ENCODE results near the gene EPYC.
"Not testable (repeated sequence)": the region's sequence is repeated elsewhere in the genome, so short reads cannot be mapped to it uniquely, and the experiment has no call there.

The EPYC gene

DNA sequence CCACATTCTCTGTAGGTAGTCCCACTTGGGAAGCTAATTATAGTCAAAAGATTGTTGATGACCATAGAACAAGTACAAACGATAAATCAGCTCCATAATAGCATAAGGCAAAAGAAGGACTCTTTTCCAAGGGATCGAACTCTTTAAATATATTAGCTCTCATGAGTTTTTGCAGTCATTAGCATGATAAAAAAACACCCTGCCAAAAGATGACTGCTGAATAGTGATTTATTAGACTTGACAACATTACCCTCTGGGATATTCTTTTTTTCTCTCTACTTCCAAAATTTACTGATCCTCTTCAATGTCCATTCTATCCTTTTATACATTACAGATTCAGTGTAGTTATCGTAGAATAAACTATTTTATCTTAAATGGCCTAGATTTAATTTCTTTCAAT, 14.2 kb downstream of the EPYC start:
- DNase-seq: no peak

DNA sequence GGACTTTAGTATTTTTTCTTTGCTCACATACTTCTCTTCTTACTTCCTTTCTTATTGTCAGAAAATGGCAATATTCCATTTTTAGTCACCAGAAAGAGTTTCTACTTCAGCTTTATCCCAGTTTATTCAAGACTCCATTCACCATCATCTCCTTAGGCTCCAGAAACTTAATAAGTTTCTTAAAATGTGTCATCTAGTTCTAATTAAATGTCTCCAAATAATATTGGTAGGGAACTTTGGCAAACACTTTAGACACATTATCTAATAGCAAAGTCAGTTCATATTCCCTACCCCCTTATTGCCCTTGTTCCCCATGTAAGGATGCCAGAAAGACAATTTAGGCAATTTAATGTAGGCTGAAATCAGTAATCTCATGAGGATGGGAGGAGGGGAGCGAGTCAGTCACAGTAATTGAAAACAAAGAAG, 15.1 kb downstream of the EPYC start:
- DNase-seq: no peak

DNA sequence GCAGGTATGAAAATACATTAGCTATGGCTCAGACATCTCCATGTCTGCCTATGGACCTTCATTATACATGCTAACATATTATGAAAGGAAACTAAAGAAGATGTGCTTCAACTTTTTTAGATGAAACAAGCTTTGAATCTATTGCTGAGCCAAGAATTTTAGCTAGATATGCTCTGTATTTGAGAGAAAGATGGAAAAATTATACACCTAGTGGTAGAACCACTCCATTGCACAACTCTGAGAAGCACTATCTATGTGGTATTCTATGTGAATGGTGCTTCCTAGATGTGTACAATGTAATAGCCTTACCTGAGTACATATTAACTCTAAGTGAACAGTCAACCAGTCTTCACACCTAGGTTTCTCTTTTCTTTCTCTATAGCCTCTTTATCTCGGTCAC, 17.3 kb downstream of the EPYC start:
- no peak for DNase-seq

DNA sequence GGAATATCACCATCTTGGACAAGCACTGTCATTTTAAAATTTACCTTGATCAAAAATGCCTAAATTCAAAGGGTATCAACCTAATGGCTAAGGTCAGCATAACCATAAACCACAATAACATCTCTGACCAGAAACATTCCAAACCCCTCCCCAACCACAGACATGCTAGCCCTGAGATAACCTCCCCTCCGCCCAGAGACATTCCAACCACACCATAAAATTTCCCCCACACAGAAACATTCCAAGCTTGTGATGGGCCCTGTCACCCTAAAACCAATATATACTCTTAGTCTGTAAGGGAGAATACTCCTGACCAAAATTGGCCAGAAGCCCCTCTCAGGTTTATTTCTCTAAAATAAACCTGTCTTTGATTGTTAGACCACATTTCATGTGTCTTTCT, 17.7 kb downstream of the EPYC start:
- DNase-seq: no peak

GRCh38 chr12:90985331-90985730, 19.4 kb downstream of the EPYC start:
- not testable (repeated sequence) for DNase-seq

GRCh38 chr12:90984114-90984513, 20.7 kb downstream of the EPYC start:
- no peak for DNase-seq

DNA sequence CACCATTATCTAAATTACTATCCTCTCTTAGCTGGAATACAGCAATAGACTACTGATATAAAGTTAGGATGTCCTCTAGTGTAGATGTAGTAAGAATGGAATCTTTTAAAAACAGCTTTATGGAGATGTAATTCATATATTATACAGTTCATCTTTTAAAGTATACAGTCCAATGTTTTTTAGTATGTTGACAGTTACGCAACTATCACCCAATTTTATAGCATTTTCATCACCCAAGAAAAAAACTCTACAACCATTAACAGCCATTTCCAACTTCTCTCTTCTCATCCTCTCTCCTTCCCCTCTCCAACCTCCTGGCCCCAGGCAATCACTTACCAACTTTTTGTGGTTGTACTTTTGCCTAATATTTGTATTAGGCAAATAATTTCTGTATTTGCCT, 22.6 kb downstream of the EPYC start:
- no peak for DNase-seq

- DNase-seq: no peak
Measured at GRCh38 chr12:90979951-90980350, 24.8 kb downstream of the EPYC start.

GRCh38 chr12:90979019-90979418, 25.8 kb downstream of the EPYC start:
- DNase-seq: no peak

DNA sequence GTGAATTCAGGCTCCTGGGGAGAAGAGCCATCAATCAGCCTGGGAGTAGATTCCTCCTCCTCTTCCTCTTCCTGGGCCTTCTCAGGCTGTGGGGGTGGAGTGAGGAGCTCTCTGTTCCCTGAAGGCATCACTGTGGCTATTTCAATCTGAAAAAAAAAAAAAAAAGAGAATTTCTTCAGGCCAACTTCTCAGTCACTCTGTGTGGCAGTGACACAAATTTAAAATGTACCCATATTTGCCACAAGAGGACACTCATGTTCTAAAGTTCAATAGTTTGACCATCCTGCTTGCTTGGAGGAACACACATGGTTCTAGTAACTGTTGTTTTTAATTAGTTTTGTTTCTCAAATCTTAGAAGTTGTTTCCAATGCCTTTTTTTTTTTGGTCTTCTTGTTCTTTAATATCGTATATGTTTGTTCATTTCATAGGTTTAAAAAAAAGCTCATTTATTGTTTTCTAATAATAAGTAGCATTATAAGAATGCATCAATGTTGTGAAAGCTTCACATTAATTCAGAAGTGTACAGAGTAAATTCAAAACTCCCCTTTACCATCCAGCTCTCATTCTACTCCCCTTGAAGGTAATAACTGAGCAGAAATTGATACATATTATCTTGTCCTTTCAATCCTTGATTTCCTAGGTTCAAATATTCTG, 26.5 kb downstream of the EPYC start:
- no peak for DNase-seq

GRCh38 chr12:90977224-90977623, 27.5 kb downstream of the EPYC start:
- DNase-seq: no peak

DNA sequence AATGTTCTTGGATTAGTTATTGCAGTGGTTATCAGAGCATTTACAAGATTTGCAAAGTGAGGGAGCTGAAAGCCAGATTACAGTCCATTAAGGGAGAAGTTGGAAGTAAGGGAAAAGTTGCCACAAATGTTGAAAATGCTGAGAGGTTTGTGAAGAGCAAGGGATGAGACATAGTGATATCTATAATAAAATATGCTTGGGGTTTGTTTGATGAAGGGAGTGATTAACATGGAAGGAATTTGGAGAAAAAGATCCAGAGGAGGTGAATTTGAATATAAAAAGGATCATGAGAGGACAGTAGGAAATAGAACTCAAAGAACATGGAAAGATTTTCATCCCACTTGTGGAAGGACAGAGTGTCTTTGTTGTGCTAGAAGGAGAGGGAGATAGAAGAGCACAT, 30.5 kb downstream of the EPYC start:
- no peak for DNase-seq

DNA sequence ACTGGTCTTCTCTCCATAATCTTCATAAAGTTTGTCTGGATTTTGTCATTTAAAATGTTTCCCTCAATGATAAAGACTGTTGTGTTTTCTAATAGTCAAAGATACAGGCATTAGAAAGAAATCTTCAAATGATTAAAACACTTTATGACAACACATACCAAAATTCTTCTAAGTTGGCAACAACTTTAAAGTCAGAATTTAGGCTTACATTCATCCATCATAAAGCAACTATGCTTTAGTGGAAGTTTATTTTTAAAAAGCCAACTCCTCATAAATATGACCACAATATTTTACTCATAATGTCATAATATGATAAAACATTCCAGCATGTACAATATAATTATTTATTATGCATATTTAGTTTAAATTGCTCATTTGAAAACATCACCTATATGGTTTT, 32.5 kb downstream of the EPYC start:
- DNase-seq: no peak

- no peak for DNase-seq
Measured at GRCh38 chr12:90970911-90971310, 33.9 kb downstream of the EPYC start.

GRCh38 chr12:90970471-90970870, 34.3 kb downstream of the EPYC start:
- DNase-seq: no peak

DNA sequence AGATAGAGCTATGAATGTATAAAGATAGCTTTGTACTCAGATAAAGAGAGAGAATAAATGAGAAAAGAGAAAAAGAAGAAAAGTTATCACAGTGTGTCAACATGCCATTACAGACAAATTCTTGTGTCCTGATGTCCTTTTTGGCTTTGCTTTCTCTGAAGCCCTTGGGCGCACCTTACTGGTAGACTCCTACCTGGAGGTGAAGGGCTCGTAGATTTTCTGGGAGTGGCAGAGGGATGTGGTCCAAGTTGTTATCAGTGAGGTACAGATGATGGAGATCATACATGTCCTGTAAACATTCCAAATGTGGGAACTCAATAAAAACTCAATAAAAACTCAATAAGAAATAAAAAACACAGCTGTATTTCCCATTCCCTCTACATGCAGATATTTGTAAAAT, 34.9 kb downstream of the EPYC start:
- DNase-seq: no peak

DNA sequence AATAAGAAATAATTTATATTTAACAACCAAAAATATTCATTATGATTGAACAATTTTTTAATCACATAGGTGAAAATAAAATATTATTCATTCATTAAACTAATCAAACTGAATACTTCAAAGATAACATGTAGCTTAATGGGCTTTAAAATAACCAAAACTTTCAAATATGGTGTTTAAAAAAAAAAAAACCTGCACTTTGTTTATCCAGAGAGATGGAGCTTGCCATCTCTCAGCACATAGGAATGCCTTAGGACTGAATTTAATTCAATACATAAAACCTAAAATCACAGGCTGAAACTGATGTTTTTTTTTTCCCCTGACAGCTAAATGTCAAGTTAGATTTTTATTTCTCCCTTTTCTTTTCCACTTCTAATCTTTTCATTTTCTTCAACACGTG, 35.4 kb downstream of the EPYC start:
- DNase-seq: no peak

DNA sequence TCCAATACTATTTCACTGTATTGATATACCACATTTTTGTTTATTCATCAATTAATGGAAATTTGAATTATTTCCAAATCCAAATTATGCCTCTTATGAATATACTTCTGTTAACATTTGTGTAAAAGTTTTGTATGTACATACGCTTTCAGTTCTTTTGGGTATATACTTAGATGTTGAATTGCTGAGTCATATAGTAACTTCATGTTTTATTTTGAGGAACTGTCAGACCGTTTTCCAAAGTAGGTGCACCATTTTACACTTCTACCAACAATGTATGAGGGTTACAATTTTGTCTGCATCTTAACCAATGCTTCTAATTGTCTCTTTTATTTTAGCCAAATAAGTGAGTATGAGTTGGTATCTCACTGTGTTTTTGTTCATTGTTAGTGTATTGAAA, 39.6 kb downstream of the EPYC start:
- no peak for DNase-seq

- DNase-seq: no peak
Measured at GRCh38 chr12:90964616-90965015, 40.2 kb downstream of the EPYC start.

GRCh38 chr12:90963946-90964345, 40.8 kb downstream of the EPYC start:
- DNase-seq: no peak

- no peak for DNase-seq
Measured at GRCh38 chr12:90961154-90961553, 43.6 kb downstream of the EPYC start.

DNA sequence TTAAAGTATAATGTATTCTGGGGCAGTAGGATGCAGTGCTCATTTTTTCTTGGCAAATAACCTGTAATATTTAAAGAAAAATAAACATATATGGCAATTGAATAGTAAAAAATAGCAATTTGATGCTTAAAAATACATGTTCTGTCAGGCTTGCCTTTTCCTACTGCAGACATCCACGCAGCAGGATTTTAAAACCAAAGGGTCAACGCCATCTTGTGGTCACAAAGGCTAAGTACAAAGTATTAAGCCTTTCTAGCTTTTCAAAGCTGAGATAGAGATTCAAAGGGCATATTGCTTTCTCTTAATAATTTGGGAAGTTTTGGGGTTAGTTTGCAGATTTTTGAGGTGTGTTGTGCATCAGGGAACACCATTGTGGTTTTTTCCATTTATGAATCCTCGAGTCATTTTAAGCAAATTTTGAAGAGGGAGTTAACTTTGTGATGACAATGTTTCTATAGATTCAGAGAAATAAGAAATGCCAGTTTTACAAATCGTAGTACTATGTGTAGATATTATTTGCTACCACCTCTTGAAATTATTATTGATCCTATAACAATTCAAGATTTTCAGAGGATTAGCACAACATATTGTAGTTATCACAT, 45.1 kb downstream of the EPYC start:
- no peak for DNase-seq

GRCh38 chr12:90959032-90959431, 45.7 kb downstream of the EPYC start:
- no peak for DNase-seq

DNA sequence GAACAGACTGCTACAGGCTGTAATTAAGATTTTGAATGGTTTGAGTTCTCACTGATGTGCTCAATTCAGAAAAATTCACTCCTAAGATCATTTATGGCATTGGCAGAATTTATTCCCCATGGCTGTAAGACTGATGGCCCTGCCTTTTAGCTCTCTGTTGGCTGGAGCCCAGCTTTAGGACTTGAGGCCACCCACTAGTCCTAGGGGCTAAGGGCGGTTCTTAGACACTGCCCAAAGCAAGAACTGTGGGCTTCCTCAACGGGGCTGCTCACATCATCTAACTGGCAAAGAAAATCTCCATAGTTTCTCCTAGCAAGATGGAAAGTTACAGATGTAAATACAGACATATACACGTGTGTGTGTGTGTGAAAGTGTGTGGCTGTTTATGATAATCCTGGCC, 46.4 kb downstream of the EPYC start:
- DNase-seq: no peak

GRCh38 chr12:90954921-90955320, 49.9 kb downstream of the EPYC start, which contains the start of gene CCER1:
Gene CCER1, minus strand, starts transcription at chr12:90955176. Its CDS starts 434 bp downstream, at chr12:90954742.
- DNase-seq: no peak

All from stimulated activated naive CD4-positive, alpha-beta T cell treated with Interleukin-2 at 50 U/mL for 16 hours (primary cell).